Epithelial cell of proximal tubule (primary cell): ENCODE results near the gene ZSWIM1. TPM values are rescaled to one million over a fixed set of nuclear protein-coding genes. Genes with fewer than 3 reads are reported as not detected.
"Not testable (repeated sequence)": the region's sequence is repeated elsewhere in the genome, so short reads cannot be mapped to it uniquely, and the experiment has no call there.

Source experiments
- DNase-seq: peaks from one replicate; pipeline ENCODE4 v3.0.0-alpha.2; 2011; ENCODE audit warnings: low read depth
- H3K4me3 ChIP-seq: 2 replicates; pipeline ENCODE4 v1.5.1; 2011; ENCODE audit warnings: low read depth, mild to moderate bottlenecking, low read length
- CTCF ChIP-seq: conservative IDR thresholded peaks from 2 replicates; pipeline ENCODE4 v1.5.1; 2012; ENCODE audit warnings: low read depth, mild to moderate bottlenecking, low read length
- total RNA-seq: library from RNA; depleted of rRNA; stranded (reverse); fragments of >200 nt; gene quantifications from 2 replicates; pipeline ENCODE4 v1.2.3, GENCODE V29; 2015

ZSWIM1 gene
- total RNA-seq, 1 donor from 2014 or later, result 7.3 TPM

- TF ChIP-seq CTCF, result no peak
- DNase-seq, result no peak
- no peak overlapping the region for H3K4me3 ChIP-seq
Observed at GRCh38 chr20:45899046-45899835, 18.2 kb downstream of the ZSWIM1 start.

DNA sequence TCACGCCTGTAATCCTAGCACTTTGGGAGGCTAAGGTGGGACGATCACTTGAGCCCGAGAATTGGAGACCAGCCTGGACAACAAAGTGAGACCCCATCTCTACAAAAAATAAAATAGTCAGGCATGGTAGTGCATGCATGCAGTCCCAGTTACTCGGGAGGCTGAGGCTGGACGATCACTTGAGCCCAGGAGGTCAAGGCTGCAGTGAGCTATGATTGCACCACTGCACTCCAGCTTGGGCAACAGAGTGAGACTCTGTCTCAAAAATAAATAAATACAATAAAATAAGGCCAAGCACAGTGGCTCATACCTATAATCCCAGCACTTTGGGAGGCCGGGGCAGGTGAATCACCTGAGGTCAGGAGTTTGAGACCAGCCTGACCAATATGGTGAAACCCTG lies 20.3 kb downstream of the ZSWIM1 start:
- H3K4me3 ChIP-seq, DNase-seq: not testable (repeated sequence)

- DNase-seq, result no peak
- TF ChIP-seq CTCF, result no peak
- H3K4me3 ChIP-seq, result no peak overlapping the region
Observed at GRCh38 chr20:45902199-45902701, 21.2 kb downstream of the ZSWIM1 start.

- no peak overlapping the region for H3K4me3 ChIP-seq
- no peak for DNase-seq
- no peak for TF ChIP-seq CTCF
Observed at GRCh38 chr20:45904583-45905504, 23.8 kb downstream of the ZSWIM1 start.

DNA sequence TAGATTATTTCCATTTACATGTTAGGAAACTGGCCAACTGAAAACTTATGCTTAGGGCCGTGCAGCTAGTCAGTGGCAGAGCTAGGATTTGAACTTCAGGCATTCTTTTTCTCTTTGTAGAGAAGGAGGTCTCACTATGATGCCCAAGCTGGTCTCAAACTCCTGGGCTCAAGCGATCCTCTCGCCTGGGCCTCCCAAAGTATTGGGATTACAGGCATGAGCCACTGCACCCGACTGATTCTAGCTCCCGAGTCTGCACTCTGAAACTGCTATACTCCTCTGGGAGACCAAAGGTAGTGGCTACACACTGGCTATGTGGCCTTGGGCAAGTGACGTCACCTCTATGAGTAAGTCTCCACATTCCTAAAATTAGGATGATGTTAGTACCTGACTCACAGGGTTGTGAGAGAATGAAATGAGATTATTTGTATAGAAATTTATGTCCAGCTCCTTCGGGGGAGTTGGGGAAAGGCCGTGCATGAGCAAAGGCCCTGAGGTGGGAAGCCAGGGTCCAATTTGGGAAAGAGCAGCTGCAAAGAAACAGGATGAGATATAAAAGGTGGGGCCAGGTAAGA lies 24.6 kb downstream of the ZSWIM1 start:
- TF ChIP-seq CTCF, result no peak
- no peak for DNase-seq
- H3K4me3 ChIP-seq, result no peak overlapping the region

GRCh38 chr20:45907219-45907948 lies 26.4 kb downstream of the ZSWIM1 start:
- DNase-seq, result no peak
- no peak for TF ChIP-seq CTCF
- no peak overlapping the region for H3K4me3 ChIP-seq
